ENCODE measurements around the gene MAP3K20.

The MAP3K20 gene

DNA sequence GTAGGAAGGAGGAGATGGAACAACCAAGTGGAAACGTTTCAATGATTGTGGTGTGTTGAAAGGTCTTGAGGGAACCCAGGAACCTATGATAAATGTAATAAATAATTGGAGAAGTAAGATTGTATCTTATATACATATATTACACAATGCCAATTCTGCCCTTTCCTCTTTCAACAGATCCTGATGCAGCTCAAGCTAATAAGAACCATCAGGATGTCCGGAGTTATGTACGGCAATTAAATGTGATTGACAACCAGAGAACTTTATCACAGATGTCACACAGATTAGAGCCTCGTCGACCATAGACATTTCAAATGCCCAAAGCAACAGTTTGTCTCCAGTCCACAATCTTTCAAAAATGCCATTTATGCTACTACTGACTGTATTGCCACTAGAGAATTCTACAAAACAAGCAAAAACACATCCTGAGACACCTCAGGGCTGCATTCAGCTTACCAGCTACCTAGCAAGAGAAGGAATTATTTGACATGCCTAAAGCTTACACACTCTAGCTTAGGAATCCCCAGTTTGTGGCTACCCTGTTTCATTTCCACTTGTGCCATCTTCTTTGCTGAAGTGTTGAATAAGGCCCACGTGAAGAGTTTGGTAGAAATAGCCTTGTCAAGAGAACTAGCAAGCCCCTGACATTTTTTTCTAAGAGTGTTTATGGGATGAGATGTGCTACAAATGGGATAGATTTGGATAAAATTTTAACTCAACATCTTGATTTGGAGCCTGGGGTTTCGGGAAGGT is 24.0 kb upstream of the MAP3K20 start:
- no peak for DNase-seq

DNA sequence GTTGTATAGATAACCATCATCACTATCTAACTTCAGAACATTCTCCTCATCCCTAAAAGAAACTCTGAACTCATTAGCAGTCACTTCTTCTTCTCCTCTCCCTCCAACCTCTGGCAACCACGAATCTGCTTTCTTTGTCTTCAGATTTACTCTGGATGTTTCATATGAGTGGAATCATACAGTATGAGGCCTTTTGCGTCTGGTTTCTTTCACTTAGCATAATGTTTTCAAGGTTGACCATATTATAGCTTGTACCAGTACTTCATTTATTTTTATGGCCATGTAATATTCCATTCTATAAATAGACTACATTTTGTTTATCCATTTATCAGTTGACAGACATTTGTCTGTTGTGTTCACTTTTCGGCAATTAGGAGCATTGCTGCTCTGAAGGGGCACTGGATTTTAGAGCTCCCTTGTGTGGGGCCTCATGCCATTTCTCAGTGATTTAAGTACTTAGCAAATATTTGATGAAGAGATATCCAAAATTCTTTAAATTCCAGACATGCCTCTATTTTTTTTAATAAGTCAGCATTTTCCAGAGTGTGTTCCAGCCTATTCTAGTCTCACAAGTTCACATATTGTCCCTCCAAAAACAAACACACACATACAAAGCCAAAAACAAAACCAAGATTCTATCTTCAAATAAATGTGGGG is 22.5 kb upstream of the MAP3K20 start:
- DNase-seq, result no peak

DNA sequence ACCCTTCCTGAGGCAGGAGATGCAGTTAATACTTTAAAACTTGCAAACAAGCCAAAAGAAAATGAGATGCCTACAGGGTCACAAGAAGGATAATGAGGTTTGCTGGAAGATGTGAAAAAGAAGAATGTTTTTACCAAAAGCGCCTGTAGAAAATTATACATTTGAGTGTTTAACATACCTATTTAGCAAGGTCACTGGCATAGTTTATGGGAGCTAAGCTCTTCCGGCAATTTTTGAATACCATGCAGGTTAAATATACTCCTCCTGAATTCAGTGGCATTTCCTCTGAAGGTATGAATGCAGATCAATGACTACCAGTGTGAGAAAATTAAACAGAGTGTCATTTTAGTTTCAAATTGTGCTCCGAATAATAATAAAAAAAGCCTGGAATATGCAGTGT is 21.2 kb upstream of the MAP3K20 start:
- no peak for DNase-seq

DNA sequence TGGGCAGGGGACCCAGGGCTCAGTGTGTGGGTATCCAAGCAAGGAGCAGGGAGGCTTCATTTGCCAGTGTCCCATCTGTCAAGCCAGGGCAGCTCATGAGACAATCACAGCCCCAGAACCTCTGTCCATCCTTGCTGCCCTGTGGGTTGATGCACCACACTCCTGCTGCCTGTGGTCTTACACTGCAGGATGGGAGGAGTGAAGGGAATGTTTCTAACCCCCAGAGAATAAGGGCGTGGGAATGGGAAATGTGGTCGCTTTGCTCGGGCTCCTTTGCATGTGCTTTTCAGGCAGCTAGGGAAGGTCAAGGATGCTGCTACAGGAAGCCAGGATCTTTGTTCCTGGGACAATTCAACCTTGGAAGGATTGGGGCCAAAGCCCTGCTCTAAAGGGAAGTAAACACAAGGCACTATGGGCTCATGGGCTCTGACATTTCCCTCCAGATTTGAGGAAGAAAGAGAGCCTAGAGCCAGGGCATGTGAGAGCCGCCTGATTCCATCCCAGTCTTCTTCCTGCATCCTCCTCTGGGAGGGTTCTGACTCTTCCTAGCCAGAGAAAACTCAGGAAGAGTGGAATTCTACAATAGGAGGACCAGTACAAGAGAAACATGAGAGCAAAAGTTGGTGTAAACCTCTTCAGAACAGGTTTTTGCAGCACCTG is 18.8 kb upstream of the MAP3K20 start:
- DNase-seq, result no peak

DNA sequence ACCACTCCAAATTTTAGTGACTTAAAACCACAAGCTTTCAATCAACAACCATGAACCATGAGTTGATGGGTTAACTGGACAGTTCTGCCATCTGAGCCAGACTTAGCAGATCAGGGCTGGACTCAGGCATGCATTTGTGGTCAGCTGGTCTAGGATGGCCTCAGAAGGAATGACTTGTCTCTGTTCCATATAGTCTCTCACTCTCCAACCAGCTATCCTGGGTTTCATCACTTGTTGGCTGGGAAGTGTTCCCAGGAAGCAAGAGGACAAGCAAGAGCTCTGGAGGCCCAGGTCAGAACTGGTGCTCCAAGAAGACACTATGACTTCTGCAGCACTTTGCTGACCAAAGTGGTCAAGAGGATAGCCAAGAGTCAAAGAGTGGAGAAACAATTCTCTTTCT is 17.5 kb upstream of the MAP3K20 start:
- DNase-seq, result no peak

DNA sequence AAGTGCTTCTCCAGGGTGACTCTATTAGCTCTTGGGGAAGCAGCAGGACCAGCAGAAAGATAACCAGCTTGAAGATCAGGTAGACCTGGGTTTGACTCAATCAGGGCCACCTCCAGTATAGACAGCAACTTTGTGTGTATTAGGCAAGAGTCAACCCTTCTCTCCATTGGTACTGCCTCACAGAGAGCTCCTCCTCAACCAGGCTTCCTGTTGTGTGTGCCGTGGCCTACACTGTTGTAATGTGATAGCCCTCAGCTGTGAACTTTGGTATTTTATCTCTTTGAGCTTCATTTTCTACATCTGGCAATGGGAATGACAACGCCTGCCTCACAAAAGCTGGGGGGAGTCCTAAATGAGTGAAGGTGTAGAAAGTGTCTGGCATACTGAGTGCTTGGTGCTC is 17.0 kb upstream of the MAP3K20 start:
- no peak for DNase-seq

DNA sequence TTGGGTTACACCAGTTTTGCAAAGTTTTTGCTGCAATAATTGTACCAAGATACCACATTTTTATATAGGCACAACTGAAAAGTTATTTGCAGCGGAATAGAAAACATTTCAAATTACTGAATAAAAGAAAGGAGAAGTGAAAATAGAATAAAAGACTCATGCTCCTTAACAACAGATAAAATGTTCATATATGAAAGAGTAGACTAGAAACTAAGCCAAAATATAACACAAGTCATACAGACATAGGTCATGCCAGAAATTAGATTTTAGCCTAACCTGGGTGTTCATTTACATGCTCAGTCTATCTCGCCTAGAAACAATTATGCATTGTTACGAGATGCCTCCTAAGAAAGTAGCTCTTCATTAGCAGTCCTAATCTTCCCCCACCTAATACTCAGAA is 16.4 kb upstream of the MAP3K20 start:
- DNase-seq, result no peak

DNA sequence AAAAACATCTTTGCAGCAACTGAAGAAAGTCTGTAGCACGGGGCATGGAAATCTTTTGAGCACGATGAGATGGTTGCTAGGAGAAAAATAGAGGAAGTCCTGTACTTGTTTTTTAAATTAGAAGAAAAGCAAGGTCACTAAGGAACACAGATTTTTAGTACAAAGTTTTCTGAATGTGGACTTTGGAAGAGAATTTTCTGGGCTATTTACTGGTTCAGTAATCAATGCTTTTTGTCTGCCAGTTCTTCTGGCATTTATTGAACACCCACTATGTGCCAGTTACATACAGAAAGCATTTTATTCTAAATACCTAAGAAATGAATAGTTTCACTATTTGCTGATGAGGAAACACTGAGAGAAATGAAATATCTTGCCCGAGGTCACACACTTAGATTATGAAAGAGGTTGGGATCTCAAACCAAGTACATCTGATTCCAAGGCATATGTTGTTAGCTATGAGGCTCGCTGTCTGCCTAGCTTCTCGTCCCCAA is 15.6 kb upstream of the MAP3K20 start:
- no peak for DNase-seq

DNA sequence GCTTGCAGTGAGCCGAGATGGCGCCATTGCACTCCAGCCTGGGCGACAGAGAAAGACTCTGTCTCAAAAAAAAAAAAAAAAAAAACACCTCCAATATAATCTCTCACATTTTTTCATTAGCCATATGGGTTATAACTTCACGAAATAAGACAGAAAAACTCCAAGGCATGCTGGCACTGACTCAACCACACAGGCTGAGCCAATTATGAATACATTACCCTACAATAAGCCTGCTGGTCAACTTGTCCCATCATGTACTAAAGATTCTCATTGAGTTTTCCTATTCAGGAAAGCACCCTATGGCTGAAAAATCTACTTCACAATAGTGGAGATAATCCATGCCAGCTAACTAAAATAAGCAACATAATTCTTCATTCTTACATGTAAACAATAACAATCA is 12.8 kb upstream of the MAP3K20 start:
- no peak for DNase-seq

DNA sequence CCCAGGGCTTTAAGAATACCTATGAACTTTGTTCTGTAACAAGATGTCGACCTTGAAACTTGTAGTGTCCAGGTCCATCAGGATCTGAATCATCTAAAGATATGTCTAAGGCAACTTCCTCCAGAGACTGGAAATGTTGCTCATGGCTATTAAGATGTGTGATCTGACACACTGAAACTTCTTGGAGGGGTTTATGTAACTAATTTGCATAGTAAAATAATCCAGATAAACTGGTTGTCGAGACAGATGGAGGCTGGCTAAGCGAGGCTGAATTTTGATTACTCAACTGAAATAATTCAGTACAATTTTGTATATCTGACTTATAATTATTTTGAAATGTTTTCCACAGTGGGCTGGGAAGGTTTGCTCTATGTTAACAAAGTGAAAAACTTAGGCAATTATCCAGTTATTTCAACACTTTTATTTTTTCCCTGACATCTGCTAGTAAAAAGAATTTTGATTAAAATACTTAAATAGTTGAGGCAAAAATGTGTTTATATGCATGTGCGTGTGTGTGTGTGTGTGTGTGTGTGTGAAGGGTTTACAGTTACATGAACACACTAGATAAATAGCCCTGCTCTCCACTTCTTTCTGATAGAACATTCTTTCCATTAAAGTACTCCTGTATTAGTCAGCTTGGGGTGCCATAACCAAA is 11.4 kb upstream of the MAP3K20 start:
- DNase-seq, result no peak

DNA sequence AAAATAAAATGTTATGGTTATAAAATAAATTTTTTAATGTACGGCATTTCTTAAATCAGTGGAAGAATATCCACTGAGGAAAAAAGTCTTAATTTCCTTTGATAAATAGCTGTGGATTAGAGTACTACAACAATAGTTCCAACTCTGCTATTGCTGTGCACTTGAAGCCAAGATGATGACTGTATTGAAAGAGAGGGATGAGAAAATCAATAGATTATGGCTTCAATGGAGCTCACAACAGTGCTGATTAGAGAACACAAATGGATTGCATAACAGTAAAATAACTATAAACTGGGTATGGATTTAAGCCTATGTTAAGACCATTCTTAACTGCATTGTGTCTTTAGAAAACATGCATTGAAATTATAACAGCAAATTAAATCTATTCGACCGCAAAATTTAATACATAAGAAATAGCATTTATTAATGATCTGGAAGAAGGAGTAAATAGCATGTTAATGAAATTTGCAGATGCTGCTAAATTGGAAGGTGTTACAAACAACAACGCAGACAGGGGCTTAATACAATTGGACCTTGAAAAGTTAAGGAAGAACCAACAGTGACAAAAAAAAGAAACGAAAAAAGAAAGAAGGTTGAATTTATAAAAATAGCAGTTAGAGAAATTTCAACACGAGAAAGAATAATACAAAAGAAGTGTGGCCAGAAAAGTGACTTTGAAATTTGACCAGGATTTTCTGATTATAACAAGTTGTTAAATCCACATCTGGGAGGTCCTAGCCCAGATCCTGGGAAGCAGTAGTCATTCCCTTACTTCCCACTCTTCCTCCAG is 8.6 kb upstream of the MAP3K20 start:
- no peak for DNase-seq

DNA sequence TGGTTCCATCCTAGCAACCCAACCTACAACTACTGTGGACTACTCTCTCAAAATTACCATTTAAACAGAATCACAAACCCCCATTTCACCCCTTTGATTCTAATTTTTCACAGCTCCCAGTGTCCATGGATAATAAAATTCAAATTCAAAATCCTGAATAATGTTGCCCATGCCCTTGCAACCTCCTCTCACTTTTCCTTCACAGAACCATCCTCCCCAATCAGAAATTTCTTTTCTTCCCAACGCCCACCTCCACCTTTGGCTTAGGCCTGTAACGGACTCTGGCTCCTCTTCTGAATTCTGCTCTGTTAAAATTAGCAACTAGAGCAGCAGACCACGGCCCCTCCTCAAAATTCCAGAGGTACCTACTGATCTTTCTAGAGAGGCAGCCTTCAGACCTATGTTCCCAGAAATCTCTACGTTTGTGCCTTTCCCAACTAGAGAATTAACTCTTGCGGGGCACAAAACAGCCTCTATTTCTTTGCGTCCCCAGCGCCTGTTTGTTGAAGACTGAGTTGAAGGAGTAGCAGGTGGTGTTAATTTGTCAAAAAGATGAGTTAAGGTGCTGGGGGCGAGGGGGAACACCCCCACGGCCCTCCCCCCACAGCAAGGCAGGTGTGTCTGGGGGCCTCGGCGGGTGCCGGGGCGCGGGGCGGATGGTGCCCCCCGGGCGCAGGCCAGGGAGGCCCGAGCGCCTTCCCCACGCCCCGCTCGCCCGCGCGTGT is 428 bp upstream of the MAP3K20 start:
- no peak for DNase-seq

DNA sequence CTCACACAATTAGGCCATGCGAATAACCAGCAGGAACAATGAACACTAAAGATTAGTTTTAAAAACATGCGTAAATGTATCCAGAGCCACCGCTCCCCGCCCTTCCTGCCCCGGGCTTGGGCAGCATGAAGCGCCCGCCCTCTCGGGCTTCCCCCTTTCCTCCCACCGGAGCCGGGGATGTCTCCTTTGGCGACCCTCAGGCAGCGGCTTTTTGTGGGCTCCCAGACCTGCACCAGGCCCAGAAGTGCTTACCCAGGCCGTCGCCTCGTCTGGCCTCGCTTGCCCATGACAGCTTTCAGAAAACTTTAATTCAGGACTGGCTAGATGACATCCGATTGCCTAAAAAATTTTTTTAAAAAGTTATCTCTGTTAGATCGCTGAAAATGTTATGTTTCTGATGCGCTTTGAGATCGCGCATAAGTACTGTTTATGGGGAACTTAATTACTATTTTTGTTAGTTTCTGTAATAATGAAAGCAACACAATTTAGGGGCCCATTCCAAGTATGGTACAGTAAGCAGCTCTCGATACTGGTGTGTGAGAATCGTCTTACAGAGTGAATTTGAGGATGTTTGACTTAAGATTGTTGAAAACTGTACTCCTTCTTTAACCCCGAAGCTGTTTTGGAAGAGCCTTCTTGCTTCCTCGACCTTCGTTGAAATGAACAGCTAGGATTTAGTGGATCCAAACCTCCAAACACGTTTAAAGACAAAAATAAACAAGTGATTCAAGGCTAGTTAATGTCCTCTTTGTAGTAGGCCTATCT is 1.1 kb downstream of the MAP3K20 start:
- peak; percentile 13 for DNase-seq

DNA sequence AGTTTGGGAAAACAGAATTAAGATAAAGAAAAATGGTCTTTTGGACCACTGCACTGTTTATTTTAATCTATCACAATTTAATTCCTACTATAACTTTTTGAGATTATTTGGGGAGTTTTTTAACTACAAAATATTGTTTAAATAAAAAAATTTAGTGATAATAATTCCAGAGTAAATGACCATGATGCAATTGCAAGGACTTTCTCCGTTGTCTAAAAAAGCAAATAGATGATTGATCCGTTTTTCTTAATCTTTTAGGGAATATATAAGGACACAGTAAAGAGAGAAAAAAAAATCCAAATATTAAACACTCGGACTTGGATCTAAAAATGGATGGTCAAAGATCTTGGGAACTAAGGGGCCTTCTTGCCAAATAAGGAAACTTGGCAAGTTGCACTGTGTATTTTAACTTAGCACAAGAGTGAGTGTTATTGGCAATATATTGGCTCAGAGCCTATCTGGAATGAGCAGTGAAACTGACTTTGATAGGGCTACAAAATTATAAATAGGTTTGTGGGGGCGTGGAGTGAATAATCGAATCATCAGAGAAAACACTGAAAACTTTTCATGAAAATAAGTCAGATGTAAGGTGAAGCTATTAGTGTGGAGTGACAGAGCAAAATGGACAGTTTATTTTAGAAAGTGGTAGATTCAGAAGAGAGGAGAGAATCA is 2.0 kb downstream of the MAP3K20 start:
- no peak for DNase-seq

DNA sequence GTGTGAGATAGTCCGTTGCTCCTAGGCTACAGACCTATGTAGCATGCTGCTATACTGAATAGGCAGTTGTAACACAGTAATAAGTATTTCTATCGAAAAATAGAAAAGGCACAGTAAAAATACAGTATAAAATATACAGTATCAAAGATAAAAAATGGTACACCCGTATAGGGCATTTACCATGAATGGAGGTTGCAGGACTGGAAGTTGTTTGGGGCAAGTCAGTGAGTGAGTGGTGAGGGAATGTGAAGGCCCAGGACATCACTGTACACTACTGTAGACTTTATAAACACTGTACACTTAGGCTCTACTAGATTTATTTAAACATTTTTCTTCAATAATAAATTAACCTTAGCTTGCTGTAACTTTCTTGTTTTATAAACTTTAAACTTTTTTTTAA is 3.5 kb downstream of the MAP3K20 start:
- DNase-seq, result no peak

DNA sequence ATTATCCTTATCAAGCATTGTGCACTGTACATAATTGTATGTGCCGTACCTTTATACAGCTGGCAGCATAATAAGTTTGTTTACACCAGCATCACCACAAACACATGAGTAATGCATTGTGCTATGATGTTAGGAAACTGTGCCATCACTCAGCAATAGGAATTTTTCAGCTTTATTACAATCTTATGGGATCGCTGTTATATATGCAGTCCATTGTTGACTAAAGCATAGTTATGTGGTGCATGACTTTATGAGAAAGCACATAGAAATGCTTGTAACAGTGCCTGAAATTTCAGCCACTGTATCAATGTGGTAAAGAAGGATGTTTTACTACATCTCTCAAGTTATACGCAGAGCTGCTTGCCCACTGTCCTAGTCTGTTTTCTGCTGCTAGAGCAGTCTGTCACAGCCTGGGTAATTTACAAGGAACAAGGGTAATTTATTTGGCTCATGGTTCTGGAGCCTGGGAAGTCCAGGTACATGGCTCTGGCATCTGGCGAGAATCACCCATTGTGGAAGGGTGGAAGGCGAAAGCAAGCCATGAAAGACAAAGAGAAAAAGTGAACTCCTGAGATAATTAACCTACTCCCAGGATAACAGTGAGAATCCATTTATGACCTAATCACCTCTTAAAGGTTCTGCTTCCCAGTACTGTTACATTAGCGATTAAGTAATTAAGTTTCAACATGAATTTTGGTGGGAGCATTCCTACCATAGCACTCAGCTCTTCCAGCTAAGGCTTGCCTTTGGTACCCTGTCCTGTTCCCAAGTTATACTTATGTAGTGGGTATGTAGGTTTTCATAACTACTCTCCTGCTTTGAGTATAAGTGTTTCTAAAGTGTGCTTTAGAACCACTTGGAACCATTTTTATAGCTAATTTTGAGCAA is 4.6 kb downstream of the MAP3K20 start:
- no peak for DNase-seq

DNA sequence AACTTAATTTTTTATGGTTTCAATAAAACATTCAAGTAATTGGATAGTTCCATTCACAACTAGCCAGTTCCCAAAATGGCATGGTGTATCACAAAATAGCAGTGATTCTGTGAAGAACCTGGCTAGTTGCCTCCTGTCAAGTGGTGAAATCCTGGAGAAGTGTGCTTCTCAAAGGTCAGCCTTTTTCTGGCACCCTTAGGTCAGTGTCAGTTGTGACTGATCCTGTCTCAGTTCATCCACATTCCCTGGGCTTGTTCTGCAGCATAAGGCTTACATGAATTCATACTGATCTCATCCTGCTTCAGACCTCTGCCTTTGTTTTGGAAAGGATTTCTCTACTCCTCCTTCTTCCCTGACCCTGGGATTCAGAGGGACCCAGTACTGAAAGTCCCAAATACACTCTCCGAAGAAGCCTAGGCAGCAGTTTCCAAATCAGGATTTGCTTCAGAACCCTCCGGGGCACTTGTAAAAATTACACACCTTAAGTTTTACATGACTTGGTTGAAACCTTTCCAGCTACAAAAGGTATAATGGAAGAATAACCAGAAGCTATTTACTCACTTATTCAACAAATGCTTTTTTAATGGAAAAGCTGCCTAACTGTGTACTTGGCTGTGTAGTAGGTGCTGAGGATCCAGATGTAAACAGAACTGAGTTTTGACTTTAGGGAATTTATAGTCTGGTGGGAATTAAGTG is 11.0 kb downstream of the MAP3K20 start:
- no peak for DNase-seq

DNA sequence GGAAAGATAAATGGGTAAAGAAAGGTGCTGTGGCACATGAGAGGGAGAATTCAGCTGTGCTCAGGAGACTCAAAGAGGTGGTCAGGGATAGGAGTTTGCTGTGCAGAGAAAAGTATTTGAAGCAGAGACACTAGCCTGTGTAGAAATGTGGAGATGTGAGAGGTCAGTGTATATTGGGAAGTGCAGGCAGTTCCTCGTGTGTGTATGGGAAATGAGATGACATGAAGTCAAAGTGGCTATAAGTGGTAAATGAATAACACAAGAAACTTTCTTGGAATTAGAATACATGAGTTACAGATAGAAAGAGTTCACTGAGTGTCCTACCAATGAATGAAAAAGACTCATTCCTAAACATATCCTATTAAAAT is 11.6 kb downstream of the MAP3K20 start:
- DNase-seq, result no peak
